ENCODE data around the gene CXCL8. TPM values are rescaled to one million over a fixed set of nuclear protein-coding genes. Genes with fewer than 3 reads are reported as not detected.

CXCL8 gene
- total RNA-seq, 2 experiments from 2014 or later: 2.2 to 2.3 TPM

DNA sequence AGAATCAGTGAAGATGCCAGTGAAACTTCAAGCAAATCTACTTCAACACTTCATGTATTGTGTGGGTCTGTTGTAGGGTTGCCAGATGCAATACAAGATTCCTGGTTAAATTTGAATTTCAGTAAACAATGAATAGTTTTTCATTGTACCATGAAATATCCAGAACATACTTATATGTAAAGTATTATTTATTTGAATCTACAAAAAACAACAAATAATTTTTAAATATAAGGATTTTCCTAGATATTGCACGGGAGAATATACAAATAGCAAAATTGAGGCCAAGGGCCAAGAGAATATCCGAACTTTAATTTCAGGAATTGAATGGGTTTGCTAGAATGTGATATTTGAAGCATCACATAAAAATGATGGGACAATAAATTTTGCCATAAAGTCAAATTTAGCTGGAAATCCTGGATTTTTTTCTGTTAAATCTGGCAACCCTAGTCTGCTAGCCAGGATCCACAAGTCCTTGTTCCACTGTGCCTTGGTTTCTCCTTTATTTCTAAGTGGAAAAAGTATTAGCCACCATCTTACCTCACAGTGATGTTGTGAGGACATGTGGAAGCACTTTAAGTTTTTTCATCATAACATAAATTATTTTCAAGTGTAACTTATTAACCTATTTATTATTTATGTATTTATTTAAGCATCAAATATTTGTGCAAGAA, 2.3 kb downstream of the CXCL8 start:
- Mint-ChIP-seq H3K9me3 (peaks cover 2% of the 10 kb centered on the region), H3K27me3 (peaks cover 3% of the 10 kb centered on the region), H3K36me3 (no peaks in the 10 kb centered on the region), H3K4me3 (no peak overlapping the region), H3K4me1 (no peaks in the 10 kb centered on the region), H3K27ac (no peak overlapping the region)
- POLR2A ChIA-PET: no interaction called here
- no peak for DNase-seq
- ATAC-seq (ENCODE audit: low read depth): no peak

DNA sequence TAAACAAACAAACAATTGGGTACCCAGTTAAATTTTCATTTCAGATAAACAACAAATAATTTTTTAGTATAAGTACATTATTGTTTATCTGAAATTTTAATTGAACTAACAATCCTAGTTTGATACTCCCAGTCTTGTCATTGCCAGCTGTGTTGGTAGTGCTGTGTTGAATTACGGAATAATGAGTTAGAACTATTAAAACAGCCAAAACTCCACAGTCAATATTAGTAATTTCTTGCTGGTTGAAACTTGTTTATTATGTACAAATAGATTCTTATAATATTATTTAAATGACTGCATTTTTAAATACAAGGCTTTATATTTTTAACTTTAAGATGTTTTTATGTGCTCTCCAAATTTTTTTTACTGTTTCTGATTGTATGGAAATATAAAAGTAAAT, 2.9 kb downstream of the CXCL8 start:
- Mint-ChIP-seq H3K4me1 (no peaks in the 10 kb centered on the region), H3K9me3 (peaks cover 2% of the 10 kb centered on the region), H3K27ac (no peak overlapping the region), H3K27me3 (peaks cover 3% of the 10 kb centered on the region), H3K36me3 (no peaks in the 10 kb centered on the region), H3K4me3 (no peak overlapping the region)
- ATAC-seq (ENCODE audit: low read depth): no peak
- no peak for DNase-seq
- POLR2A ChIA-PET: no interaction called here

DNA sequence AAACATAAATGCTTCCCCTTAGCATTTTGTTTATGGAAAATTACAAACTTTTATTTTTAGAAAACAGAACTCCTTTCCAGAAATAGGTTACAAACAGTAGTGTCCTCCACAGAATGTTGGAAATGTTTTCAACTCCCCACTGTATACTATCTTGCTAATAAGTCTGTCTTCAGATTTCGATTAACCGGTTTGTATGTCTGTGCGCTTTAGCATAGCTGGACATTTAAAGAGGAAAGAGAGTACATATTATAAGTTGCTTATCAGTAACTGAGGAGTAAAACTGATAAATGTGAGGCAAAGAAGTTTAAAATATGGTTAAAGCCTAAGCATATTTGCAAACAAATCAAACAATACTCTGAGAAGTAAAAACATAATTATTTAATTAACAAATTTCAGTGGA, 3.4 kb downstream of the CXCL8 start:
- POLR2A ChIA-PET: no interaction called here
- Mint-ChIP-seq H3K9me3 (peaks cover 2% of the 10 kb centered on the region), H3K4me1 (no peaks in the 10 kb centered on the region), H3K36me3 (no peaks in the 10 kb centered on the region), H3K27me3 (peaks cover 3% of the 10 kb centered on the region), H3K27ac (no peak overlapping the region), H3K4me3 (no peak overlapping the region)
- ATAC-seq (ENCODE audit: low read depth) (no peak), DNase-seq (no peak)

DNA sequence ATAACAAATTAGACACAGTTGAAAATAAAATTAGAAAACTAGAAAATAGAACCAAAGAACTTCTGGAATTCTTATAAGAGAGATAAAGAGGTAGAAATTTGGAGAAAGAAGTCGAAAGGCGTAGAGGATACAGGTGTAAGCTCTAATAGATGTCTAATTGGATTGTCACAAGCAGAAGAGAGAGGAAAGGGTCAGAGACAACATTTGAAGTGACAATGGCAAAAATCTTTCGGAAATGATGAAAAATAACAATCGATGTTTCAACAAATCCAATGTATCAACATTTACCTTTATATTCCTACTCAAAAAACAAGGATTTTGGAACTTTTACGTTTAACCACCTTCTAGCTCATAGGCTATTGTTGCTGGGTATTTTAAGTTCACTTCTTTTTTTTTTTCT, 3.8 kb downstream of the CXCL8 start:
- no peaks in the 10 kb centered on the region for H3K4me1 Mint-ChIP-seq
- H3K9me3 Mint-ChIP-seq: peaks cover 2% of the 10 kb centered on the region
- peaks cover 3% of the 10 kb centered on the region for H3K27me3 Mint-ChIP-seq
- POLR2A ChIA-PET: no interaction called here
- H3K36me3 Mint-ChIP-seq: no peaks in the 10 kb centered on the region
- DNase-seq (no peak), ATAC-seq (ENCODE audit: low read depth) (no peak)
- H3K4me3 Mint-ChIP-seq: no peak overlapping the region
- no peak overlapping the region for H3K27ac Mint-ChIP-seq

DNA sequence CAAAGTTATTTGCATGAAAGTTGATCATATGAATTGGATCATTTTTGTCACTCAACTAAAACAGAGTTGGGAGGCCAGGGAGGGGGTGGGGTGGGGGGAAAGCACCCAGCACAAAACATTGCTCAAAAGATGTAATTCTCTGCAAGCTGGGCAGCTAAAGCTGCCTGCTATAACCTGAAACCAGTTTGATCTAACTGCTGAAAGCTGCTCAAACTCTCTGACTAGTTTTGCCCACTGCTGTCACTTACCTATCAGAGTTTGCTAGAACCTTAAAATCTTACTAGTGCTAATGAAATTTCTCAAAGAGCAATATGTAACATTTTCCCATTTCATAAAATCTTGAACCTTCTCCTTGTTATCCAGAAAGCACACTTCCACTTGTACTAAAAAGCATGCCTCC, 10.4 kb downstream of the CXCL8 start:
- H3K9me3 Mint-ChIP-seq: no peaks in the 10 kb centered on the region
- no peak overlapping the region for H3K27ac Mint-ChIP-seq
- no peak overlapping the region for H3K4me3 Mint-ChIP-seq
- H3K36me3 Mint-ChIP-seq: no peaks in the 10 kb centered on the region
- ATAC-seq (ENCODE audit: low read depth) (no peak), DNase-seq (no peak)
- no peaks in the 10 kb centered on the region for H3K27me3 Mint-ChIP-seq
- POLR2A ChIA-PET: no interaction called here
- no peaks in the 10 kb centered on the region for H3K4me1 Mint-ChIP-seq

DNA sequence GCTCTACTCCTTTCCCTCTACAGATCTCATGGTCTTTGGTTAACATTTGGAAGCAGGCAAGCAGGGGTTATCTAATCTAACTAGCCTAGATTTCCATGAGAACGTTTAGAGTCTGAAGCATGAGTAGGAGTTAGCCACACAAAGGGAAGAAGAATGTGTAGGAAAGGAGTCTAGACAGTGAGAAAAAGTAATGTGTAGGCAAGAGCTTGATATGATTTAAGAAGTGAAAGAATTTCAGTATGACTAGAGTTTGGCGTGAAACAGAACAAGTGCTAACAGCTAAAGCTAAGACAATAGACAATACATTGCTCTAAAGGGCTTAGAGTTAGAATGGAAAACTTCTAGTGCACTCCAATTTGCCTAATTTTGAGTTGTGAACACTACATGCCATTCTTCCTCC, 10.8 kb downstream of the CXCL8 start:
- ATAC-seq (ENCODE audit: low read depth) (no peak), DNase-seq (no peak)
- H3K4me3 Mint-ChIP-seq: no peak overlapping the region
- no peaks in the 10 kb centered on the region for H3K4me1 Mint-ChIP-seq
- POLR2A ChIA-PET: no interaction called here
- H3K36me3 Mint-ChIP-seq: no peaks in the 10 kb centered on the region
- no peak overlapping the region for H3K27ac Mint-ChIP-seq
- no peaks in the 10 kb centered on the region for H3K9me3 Mint-ChIP-seq
- H3K27me3 Mint-ChIP-seq: no peaks in the 10 kb centered on the region

DNA sequence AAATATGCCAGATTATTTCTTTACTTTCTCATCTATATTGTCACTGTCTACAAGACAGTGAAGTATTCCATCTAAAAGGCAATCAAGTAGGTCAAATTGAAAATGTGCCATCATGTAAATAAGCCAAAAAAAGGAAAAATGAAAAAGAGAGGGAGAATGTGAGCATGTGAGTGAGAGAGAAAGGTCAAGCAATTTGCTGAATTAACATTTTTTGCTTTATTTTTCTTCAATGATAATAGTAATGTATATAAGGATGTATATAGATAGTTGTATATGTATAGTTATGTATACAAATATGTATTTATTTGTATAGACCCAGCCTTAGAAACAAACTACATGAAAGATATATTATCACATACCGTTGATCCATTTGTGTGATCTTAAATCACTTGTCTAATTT, 11.5 kb downstream of the CXCL8 start:
- Mint-ChIP-seq H3K27ac (no peak overlapping the region), H3K27me3 (no peaks in the 10 kb centered on the region), H3K36me3 (no peaks in the 10 kb centered on the region), H3K4me1 (no peaks in the 10 kb centered on the region), H3K4me3 (no peak overlapping the region), H3K9me3 (no peaks in the 10 kb centered on the region)
- ATAC-seq (ENCODE audit: low read depth): no peak
- POLR2A ChIA-PET: no interaction called here
- no peak for DNase-seq

DNA sequence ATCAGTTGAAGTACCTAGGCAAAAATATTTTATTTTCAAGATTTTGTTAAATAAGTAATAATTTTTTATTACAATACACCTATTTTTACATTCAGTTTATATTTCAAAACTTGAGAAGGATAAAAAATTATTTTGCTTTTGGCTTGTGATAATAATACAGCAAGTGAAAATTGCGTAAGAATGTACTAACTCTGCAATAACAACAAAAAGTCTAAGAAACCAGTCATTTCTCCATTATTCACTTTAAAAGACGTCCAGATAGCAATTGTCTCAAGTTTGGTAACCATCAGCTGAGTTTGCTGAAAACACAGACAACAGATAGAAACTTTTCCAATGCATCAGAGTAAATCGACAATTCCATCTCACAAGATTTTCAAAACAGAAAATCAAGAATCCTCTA, 12.1 kb downstream of the CXCL8 start:
- Mint-ChIP-seq H3K36me3 (no peaks in the 10 kb centered on the region), H3K4me1 (no peaks in the 10 kb centered on the region), H3K27me3 (no peaks in the 10 kb centered on the region), H3K9me3 (no peaks in the 10 kb centered on the region), H3K4me3 (no peak overlapping the region), H3K27ac (no peak overlapping the region)
- POLR2A ChIA-PET: no interaction called here
- DNase-seq (no peak), ATAC-seq (ENCODE audit: low read depth) (no peak)

DNA sequence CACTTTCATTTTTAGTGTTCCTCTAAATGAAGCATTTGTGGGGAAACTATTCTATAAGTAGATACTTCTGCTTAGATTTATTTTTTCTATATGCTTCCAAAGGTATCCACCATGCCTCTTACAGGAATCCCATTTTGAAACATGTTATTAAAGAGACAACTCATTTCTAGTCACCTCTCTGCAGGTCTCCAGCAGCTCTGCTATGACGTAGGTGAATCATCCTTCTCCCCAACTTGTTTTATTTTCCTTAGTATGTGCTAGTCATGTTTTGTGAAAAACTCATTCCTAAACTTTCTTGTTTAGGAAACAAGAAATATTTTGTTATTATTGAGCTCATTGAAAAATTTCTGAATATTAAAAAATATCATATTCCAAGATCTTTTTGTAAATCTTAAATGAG, 12.8 kb downstream of the CXCL8 start:
- no peaks in the 10 kb centered on the region for H3K36me3 Mint-ChIP-seq
- H3K9me3 Mint-ChIP-seq: no peaks in the 10 kb centered on the region
- ATAC-seq (ENCODE audit: low read depth): no peak
- no peak for DNase-seq
- no peak overlapping the region for H3K27ac Mint-ChIP-seq
- POLR2A ChIA-PET: no interaction called here
- H3K4me3 Mint-ChIP-seq: no peak overlapping the region
- no peaks in the 10 kb centered on the region for H3K4me1 Mint-ChIP-seq
- H3K27me3 Mint-ChIP-seq: no peaks in the 10 kb centered on the region

DNA sequence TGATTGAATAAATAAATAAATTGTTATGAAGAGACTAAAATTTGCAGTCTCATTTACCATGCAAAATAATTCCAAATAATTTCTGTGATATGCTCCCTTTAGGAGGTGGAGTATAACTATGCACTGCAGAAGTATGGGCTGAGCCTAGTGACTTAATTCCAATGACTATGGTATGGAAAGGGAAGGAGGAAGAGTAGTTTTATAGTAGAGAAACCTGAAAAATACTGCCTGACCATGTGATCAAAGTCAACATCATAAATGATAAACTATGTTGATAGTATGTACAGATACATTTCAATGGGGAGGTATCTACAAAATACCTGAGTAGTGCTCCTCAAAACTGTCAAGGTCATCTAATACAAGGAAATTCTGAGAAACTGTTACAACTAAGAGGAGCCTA, 14.6 kb downstream of the CXCL8 start:
- Mint-ChIP-seq H3K36me3 (no peaks in the 10 kb centered on the region), H3K4me1 (no peaks in the 10 kb centered on the region), H3K4me3 (no peak overlapping the region), H3K27ac (no peak overlapping the region), H3K27me3 (no peaks in the 10 kb centered on the region), H3K9me3 (no peaks in the 10 kb centered on the region)
- ATAC-seq (ENCODE audit: low read depth): no peak
- DNase-seq: no peak
- POLR2A ChIA-PET: no interaction called here

DNA sequence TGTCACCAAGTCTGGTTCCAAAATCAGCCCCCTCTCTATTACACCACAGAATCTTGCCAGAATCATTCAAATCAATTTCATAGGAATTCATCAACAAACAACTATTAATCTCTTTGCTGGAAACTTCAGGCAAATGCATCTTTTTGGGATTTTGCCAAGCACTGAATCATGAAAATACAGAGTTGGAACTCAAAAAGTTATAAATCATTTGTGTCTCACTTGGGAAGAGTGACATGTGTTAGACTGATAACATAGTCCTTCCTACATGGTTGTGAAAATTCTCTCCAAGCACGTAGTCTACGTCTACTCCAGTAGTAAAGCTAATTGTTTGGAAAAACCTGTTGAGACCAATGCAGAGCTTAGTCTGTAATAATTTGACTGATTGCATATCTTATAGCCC, 19.0 kb downstream of the CXCL8 start:
- Mint-ChIP-seq H3K4me3 (no peak overlapping the region), H3K36me3 (no peaks in the 10 kb centered on the region), H3K9me3 (no peaks in the 10 kb centered on the region), H3K27me3 (no peaks in the 10 kb centered on the region), H3K27ac (no peak overlapping the region), H3K4me1 (no peaks in the 10 kb centered on the region)
- no peak for DNase-seq
- POLR2A ChIA-PET: no interaction called here
- ATAC-seq (ENCODE audit: low read depth): no peak

DNA sequence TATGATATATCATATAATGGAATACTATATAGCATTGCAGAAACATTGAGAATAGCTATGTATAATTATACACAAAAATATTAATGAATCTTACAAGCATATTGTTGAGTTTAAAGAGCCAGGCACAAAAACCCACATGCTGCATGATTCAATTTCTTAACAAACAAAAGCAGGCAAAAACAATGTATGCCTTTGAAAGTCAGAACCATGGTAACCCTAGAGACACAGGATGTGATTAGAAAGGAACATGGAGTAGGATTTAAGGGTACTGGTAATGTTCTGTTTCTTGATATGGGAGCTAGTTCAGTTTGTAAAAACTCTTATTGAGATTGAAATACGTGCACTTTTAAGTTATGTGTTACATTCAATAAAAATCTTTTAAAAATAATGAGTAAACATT, 21.5 kb downstream of the CXCL8 start:
- peaks cover 1% of the 10 kb centered on the region for H3K9me3 Mint-ChIP-seq
- POLR2A ChIA-PET: no interaction called here
- H3K27me3 Mint-ChIP-seq: no peaks in the 10 kb centered on the region
- no peak overlapping the region for H3K27ac Mint-ChIP-seq
- no peak overlapping the region for H3K4me3 Mint-ChIP-seq
- DNase-seq: no peak
- no peaks in the 10 kb centered on the region for H3K36me3 Mint-ChIP-seq
- H3K4me1 Mint-ChIP-seq: no peaks in the 10 kb centered on the region
- no peak for ATAC-seq (ENCODE audit: low read depth)

DNA sequence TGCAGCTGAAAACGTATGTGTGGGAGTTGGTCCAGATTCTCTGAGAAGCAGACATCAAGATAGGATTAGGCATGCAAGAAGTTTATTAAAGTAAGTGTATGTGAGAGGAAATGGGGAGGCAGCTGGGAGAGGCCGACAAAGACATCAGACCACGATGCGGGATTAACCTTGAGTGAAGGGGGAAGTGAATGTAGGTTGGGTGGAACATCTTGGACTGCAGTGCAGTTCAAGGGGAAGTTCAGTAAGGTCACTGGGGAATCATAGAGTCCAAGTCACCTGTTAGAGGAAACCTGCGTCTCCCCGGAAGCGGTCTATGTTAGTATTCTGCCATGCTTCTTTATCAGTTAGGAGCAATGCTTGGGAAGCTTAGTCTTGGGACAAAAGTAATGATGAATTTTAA, 22.0 kb downstream of the CXCL8 start:
- H3K4me3 Mint-ChIP-seq: no peak overlapping the region
- POLR2A ChIA-PET: no interaction called here
- H3K9me3 Mint-ChIP-seq: peaks cover 1% of the 10 kb centered on the region
- ATAC-seq (ENCODE audit: low read depth) (no peak), DNase-seq (no peak)
- H3K27me3 Mint-ChIP-seq: no peaks in the 10 kb centered on the region
- H3K27ac Mint-ChIP-seq: no peak overlapping the region
- no peaks in the 10 kb centered on the region for H3K36me3 Mint-ChIP-seq
- H3K4me1 Mint-ChIP-seq: no peaks in the 10 kb centered on the region

DNA sequence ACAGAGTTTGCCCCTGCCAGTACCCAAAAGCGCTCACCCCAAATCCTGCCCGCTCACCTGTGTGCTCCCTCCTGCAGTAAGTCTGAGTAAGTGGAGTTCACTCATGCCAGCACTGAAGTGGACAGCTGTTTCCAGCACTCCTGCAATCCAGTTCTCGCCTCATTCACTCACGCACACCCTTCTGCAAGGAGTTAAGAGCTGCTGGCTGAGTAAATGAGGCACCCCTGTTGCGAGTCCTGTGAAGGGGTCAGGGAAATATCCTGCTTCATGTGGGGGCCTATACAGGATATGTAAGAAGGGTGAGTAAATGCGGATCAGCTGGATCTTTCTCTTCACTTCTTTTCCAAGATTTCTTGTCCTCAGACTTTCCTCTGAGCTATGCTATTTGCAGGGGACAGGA, 23.5 kb downstream of the CXCL8 start:
- no peak overlapping the region for H3K4me3 Mint-ChIP-seq
- no peak overlapping the region for H3K27ac Mint-ChIP-seq

DNA sequence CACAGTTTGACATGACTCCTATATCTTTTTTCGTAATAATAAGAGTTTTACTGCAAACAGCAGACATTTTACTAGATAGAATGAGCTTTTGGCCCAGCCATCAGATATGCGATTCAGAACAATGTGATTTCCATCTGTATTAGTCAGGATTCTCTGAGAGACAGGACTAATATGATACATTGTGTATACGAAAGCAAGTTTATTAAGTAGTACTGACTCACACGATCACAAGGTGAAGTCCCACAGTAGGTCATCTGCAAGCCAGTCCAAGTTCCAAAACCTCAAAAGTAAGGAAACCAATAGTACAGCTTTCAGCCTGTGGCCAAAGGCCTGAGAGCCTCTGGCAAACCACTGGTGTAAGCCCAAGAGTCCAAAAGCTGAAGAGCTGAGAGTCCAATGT, 24.1 kb downstream of the CXCL8 start:
- ATAC-seq (ENCODE audit: low read depth) (no peak), DNase-seq (no peak)
- no peak overlapping the region for H3K27ac Mint-ChIP-seq
- POLR2A ChIA-PET: no interaction called here
- no peaks in the 10 kb centered on the region for H3K27me3 Mint-ChIP-seq
- H3K4me3 Mint-ChIP-seq: no peak overlapping the region
- H3K4me1 Mint-ChIP-seq: no peaks in the 10 kb centered on the region
- H3K9me3 Mint-ChIP-seq: peaks cover 1% of the 10 kb centered on the region
- H3K36me3 Mint-ChIP-seq: no peaks in the 10 kb centered on the region

More for the DNA sequence above, 23.5 kb downstream of the CXCL8 start:
- H3K27me3 Mint-ChIP-seq: no peaks in the 10 kb centered on the region
- no peaks in the 10 kb centered on the region for H3K36me3 Mint-ChIP-seq
- H3K4me1 Mint-ChIP-seq: no peaks in the 10 kb centered on the region
- peaks cover 1% of the 10 kb centered on the region for H3K9me3 Mint-ChIP-seq
- ATAC-seq (ENCODE audit: low read depth) (no peak), DNase-seq (no peak)
- POLR2A ChIA-PET: no interaction called here
